Esophagus muscularis mucosa (tissue), 4 donors: ENCODE data around the gene THSD4.

Experiments used
- EP300 ChIP-seq: sonication (generic); formaldehyde crosslinking; IDR thresholded peaks from one replicate; pipeline ENCODE4 v1.6.1; 2017; ENCODE audit warnings: antibody characterized with exemption
- POLR2A ChIP-seq: fragments of 450-650 bp; IDR thresholded peaks from one replicate; pipeline ENCODE4 v1.6.1; 2017; ENCODE audit warnings: antibody characterized with exemption, moderate library complexity, mild to moderate bottlenecking, low read depth
- TF ChIP-seq, protein P1 (sequence below), 3 experiments: fragments of 200-600 bp in 2 of 3; fragments of 450-650 bp in 1 of 3; sonication (generic) in 2 of 3; IDR thresholded peaks; one replicate each; pipeline ENCODE4 v1.5.1; 2017 to 2019; ENCODE audit warnings: antibody characterized with exemption in 3 of 3, mild to moderate bottlenecking in 2 of 3, moderate library complexity in 1 of 3

DNA sequence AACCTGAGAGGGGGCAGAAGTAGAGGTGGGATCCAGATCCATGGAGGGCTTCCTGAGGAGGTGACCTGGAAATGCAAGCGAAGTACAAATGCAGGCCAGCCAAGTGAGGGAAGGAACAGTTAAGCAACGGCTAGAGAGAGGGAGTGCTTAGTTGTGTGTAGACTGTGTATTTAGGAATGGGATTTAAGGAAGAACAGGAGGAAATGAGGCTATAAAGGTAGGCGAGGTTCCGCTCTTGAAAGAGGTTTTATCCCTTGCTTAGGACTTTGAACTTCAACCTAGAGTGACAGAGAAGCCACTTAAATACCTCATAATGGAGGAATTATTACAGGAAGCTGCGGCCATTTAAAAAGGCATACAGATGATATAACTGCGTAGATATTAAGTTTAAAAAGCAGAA, 295.1 kb downstream of the THSD4 start:
- no peak for TF ChIP-seq EP300
- TF ChIP-seq, protein P1, sequence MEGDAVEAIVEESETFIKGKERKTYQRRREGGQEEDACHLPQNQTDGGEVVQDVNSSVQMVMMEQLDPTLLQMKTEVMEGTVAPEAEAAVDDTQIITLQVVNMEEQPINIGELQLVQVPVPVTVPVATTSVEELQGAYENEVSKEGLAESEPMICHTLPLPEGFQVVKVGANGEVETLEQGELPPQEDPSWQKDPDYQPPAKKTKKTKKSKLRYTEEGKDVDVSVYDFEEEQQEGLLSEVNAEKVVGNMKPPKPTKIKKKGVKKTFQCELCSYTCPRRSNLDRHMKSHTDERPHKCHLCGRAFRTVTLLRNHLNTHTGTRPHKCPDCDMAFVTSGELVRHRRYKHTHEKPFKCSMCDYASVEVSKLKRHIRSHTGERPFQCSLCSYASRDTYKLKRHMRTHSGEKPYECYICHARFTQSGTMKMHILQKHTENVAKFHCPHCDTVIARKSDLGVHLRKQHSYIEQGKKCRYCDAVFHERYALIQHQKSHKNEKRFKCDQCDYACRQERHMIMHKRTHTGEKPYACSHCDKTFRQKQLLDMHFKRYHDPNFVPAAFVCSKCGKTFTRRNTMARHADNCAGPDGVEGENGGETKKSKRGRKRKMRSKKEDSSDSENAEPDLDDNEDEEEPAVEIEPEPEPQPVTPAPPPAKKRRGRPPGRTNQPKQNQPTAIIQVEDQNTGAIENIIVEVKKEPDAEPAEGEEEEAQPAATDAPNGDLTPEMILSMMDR (IDR thresholded peaks at IDR 0.05), result no peak
- no peak for TF ChIP-seq POLR2A
